ENCODE results near the gene EIF4G1.

Gene EIF4G1

GRCh38 chr3:184305577-184305976 is 8.8 kb upstream of the EIF4G1 start:
- DNase-seq (ENCODE audit: low read depth, low spot score), result no peak

- no peak for DNase-seq (ENCODE audit: low read depth, low spot score)
These were observed 7.9 kb upstream of the EIF4G1 start for GRCh38 chr3:184306341-184306972.

DNA sequence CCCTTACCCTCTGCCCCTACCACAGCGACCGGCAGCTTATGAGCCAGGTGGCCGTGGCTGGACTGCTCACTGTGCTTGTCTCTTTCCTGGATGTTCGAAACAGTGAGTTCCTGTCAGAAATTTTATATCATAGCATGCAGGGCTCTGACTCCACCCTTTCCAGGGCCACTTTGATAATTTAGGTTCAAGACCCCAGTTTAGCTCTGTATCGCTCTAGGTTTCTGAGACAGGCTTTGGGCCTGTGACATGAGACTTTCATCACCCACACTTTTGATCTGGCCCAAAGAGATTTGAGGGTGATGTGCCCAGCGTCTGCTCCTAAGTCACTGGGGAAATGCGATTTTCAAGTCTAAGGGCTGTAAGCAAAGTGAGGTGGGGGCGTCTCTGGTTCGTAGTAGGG is 6.5 kb upstream of the EIF4G1 start:
- DNase-seq (ENCODE audit: low read depth, low spot score), result no peak

GRCh38 chr3:184308744-184309143 is 5.7 kb upstream of the EIF4G1 start:
- no peak for DNase-seq (ENCODE audit: low read depth, low spot score)

DNA sequence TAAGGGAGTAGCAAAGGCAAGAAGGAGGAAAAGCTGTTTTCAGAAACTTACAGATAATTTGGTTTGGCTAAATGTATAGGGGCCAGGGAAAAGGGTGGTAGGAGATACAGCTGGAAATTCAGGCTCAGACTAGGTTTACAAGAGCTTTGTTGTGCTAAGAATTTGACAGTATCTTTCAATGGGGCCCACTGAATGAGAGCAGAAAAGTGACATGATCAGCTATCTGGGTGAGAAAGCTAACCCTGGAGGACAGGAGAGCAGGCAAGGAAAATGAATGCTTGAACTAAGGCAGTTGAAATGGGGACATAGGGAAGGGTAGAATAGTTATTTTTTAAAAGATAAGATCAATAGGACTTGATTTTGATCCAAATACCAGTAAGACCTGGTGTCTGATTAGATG is 2.8 kb upstream of the EIF4G1 start:
- no peak for DNase-seq (ENCODE audit: low read depth, low spot score)

DNA sequence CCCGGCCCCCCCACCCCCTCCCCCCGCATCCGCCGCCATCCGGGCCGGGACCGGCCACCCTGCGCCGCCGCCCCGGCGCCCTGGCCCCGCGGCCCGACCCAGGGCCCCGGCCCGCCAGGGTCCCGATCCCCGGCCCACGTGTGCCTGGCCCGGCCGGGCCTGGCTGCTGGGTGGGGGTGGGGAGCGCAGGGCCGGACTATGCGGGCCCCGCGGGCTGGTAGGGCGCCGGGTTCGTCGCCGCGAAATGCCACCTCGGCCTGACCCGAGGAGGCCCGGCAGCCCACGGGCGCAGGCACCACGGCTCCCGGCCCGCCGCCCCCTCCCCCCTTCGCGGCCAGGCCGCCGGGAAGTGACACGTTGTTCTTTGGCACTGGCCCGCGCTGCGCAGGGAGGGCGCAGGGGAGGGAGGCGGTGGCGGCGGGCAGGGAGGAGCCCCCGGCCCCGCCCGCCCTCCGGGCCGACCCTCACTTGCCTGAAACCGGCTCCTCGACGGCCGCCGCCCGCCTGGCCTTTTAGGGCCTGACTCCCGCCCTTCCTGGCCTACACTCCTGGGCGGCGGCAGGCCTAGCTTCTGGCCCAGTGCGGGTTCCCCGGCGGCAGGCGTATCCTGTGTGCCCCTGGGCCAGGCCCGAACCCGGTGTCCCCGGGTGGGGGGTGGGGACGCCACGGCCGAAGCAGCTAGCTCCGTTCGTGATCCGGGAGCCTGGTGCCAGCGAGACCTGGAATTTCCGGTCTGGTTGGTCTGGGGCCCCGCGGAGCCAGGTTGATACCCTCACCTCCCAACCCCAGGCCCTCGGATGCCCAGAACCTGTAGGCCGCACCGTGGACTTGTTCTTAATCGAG is 515 bp downstream of the EIF4G1 start:
- DNase-seq (ENCODE audit: low read depth, low spot score), result no peak

DNA sequence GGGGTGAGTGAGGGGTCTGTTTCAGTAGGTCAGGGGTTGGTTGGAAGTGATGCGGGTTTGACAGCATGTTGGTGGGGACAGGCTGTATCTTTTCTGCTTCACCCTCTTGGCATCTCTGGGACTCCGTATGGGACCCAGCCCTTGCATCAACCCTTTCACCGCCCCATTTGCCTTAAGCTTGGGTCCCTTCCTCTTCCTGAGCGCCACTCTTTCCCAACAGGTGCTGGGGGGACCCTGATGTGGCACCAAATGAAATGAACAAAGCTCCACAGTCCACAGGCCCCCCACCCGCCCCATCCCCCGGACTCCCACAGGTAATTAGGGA is 1.1 kb downstream of the EIF4G1 start:
- DNase-seq (ENCODE audit: low read depth, low spot score), result no peak

GRCh38 chr3:184315871-184316661 is 1.7 kb downstream of the EIF4G1 start:
- no peak for DNase-seq (ENCODE audit: low read depth, low spot score)

GRCh38 chr3:184316792-184317191 is 2.4 kb downstream of the EIF4G1 start:
- no peak for DNase-seq (ENCODE audit: low read depth, low spot score)

- DNase-seq (ENCODE audit: low read depth, low spot score), result no peak
These were observed 2.8 kb downstream of the EIF4G1 start for GRCh38 chr3:184317201-184317600.

DNA sequence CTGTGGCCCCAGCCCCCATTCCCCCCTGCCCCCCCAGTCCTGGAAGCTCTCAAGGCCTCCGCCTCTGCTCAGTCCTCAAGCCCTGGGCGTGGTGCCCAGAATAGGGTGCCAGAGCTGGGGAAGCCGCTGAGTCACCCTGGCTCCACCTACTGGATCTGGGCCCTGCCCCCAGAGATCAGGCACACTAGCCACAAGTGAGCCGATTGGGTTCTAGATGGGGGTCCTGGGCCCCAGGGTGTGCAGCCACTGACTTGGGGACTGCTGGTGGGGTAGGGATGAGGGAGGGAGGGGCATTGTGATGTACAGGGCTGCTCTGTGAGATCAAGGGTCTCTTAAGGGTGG is 5.7 kb downstream of the EIF4G1 start:
- no peak for DNase-seq (ENCODE audit: low read depth, low spot score)

- no peak for DNase-seq (ENCODE audit: low read depth, low spot score)
These were observed 7.3 kb downstream of the EIF4G1 start for GRCh38 chr3:184321666-184322065.

DNA sequence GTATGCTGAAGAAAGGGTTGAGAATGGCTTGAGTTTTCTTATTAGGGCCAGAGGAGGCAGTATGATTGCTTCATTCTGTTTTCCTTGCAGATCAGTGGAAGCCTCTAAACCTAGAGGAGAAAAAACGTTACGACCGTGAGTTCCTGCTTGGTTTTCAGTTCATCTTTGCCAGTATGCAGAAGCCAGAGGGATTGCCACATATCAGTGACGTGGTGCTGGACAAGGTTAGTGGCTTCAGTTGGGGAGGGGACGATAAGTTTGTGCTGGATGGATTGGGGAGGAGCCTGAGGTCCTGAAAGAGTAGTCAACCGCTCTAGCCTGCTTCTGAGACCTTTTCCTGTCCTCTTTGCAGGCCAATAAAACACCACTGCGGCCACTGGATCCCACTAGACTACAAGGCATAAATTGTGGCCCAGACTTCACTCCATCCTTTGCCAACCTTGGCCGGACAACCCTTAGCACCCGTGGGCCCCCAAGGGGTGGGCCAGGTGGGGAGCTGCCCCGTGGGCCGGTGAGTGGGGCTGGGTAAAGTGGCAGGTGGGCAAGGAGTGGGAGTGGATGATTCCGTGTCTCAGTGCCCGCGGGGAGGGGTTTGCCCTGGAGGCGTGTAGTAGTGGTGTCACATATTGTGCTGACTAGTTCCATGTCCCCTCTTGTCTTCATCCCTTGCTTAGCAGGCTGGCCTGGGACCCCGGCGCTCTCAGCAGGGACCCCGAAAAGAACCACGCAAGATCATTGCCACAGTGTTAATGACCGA is 8.5 kb downstream of the EIF4G1 start:
- no peak for DNase-seq (ENCODE audit: low read depth, low spot score)

DNA sequence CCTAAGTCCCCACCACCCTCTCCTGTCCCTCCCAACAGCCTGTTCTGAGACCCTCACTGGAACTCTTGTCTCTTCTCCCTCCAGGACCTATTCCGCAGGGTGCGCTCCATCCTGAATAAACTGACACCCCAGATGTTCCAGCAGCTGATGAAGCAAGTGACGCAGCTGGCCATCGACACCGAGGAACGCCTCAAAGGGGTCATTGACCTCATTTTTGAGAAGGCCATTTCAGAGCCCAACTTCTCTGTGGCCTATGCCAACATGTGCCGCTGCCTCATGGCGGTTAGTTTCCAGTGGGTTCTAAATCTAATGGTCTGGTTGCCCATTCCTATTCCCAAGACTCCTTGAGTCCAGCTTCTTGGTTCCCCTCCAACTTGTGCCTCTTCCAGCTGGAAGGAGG is 9.3 kb downstream of the EIF4G1 start:
- no peak for DNase-seq (ENCODE audit: low read depth, low spot score)

- no peak for DNase-seq (ENCODE audit: low read depth, low spot score)
These were observed 10.9 kb downstream of the EIF4G1 start for GRCh38 chr3:184325269-184325668.

DNA sequence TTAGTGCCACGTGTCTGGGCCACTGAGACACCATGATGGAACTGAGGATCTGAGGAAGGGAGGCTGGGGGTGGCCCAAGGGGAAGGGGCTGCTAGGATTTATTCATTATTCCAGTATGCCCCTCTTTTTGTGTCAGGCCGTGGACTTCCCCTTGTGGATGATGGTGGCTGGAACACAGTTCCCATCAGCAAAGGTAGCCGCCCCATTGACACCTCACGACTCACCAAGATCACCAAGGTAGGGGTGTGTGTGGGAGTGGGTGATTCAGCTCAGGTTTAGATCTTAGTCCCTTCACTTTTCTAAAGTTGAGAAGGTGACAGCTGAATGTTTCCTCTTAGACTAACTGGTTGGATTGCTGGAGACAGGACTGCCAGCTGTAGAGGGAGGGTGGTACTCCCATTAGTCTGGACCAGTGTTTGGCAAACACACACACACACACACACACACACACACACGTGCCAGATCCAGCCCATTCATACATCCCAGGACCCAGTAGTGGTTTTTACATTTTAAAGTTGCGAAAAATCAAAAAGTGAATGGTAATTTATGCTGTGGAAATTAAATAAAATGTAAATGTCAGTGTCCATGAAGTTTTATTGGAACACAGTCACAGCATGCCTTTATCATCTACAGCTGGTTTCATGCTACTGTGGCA is 11.4 kb downstream of the EIF4G1 start:
- no peak for DNase-seq (ENCODE audit: low read depth, low spot score)

GRCh38 chr3:184327171-184327570 is 12.8 kb downstream of the EIF4G1 start:
- no peak for DNase-seq (ENCODE audit: low read depth, low spot score)

DNA sequence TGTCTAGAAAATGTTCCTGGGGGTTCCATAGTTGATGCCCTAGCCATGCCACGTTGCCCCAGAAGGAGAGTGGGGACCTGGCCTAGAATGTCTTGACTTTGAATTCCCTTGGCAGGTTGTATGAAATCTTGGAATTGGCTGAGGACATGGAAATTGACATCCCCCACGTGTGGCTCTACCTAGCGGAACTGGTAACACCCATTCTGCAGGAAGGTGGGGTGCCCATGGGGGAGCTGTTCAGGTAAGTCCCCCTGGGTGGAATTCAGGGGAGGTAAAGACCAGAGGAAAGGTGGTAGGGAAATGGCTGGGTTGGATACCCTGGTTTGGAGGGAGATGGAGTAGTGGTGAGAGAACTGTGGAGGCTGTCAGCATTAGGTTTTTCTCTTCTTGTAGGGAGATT is 14.1 kb downstream of the EIF4G1 start:
- no peak for DNase-seq (ENCODE audit: low read depth, low spot score)

- DNase-seq (ENCODE audit: low read depth, low spot score), result no peak
These were observed 18.1 kb downstream of the EIF4G1 start for GRCh38 chr3:184332370-184333090.

GRCh38 chr3:184333190-184333589 is 18.8 kb downstream of the EIF4G1 start:
- DNase-seq (ENCODE audit: low read depth, low spot score), result no peak

DNA sequence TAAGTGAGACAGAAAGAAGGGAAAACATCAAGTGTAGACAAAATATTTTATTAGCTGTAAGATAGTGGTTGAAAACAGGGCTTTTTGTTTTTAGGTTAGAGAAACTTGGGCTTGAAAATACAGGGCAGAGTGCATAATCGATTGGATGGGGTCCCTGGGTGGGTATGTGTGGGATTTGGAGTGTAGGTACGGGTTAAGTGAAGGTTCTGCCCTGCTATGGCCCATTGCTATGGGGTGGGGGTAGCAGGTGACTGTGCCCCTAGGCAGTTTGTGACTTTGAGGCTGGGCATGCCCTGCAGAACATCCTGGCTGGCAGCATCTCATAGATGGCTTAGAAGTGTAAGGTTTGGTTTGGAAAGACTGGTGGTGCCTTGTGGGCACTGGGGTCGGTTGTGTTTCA is 19.3 kb downstream of the EIF4G1 start:
- no peak for DNase-seq (ENCODE audit: low read depth, low spot score)

Data from smooth muscle cell of the brain vasculature (primary cell).